ENCODE data around the gene C14orf180. TPM values are rescaled to one million over a fixed set of nuclear protein-coding genes. Genes with fewer than 3 reads are reported as not detected.

Gene C14orf180
- total and polyA plus RNA-seq, 10 of the 15 experiments (the other 5 are each of a cell fraction or from before 2014, with no cell fraction given): not detected

Other genes starting within 250 kb of the C14orf180 start
- not detected in 2 replicates for gene TMEM179, start 25.0 kb downstream of the C14orf180 start, total RNA-seq (2014; rRNA removed)
- not detected in 2 replicates for gene TMEM179, start 25.0 kb downstream of the C14orf180 start, total RNA-seq (2014; rRNA removed; fragmentation: Illumina TruSeq; extraction: Trizol)
- gene TMEM179, start 25.0 kb downstream of the C14orf180 start, total RNA-seq (2021): not detected in 2 replicates
- not detected in 2 replicates for gene TMEM179, start 25.0 kb downstream of the C14orf180 start, polyA plus RNA-seq (2011; rRNA removed)
- not detected in 2 replicates for gene TMEM179, start 25.0 kb downstream of the C14orf180 start, polyA plus RNA-seq (2014; fragmentation: Illumina TruSeq; extraction: Trizol)
- gene TMEM179, start 25.0 kb downstream of the C14orf180 start, polyA plus RNA-seq (2014; fragmentation: Nextera tagmentation; extraction: Ambion mirVana): not detected
- gene TMEM179, start 25.0 kb downstream of the C14orf180 start, polyA plus RNA-seq (2014; rRNA removed): not detected in 2 replicates
- gene TMEM179, start 25.0 kb downstream of the C14orf180 start, polyA plus RNA-seq (2016; fragmentation: Nextera tagmentation; extraction: Ambion mirVana): not detected
- gene INF2, start 109.9 kb downstream of the C14orf180 start, total RNA-seq (2014; rRNA removed): 16.3 and 21.1 TPM in 2 replicates
- 5.7 and 5.8 TPM in 2 replicates for gene INF2, start 109.9 kb downstream of the C14orf180 start, total RNA-seq (2014; rRNA removed; fragmentation: Illumina TruSeq; extraction: Trizol)
- gene INF2, start 109.9 kb downstream of the C14orf180 start, total RNA-seq (2021): 42.7 and 43.2 TPM in 2 replicates
- gene INF2, start 109.9 kb downstream of the C14orf180 start, polyA plus RNA-seq (2011; rRNA removed): 3.8 and 7.6 TPM in 2 replicates
- gene INF2, start 109.9 kb downstream of the C14orf180 start, polyA plus RNA-seq (2014; fragmentation: Illumina TruSeq; extraction: Trizol): 2.7 and 5.3 TPM in 2 replicates
- 1 to 10 TPM in 1 of 2 experiments, under 1 TPM in 1; 0.72 to 2.1 TPM for gene INF2, start 109.9 kb downstream of the C14orf180 start, polyA plus RNA-seq (2014; fragmentation: Nextera tagmentation; extraction: Ambion mirVana)
- 28.2 and 33.9 TPM in 2 replicates for gene INF2, start 109.9 kb downstream of the C14orf180 start, polyA plus RNA-seq (2014; rRNA removed)
- gene INF2, start 109.9 kb downstream of the C14orf180 start, polyA plus RNA-seq (2016; fragmentation: Nextera tagmentation; extraction: Ambion mirVana): 1 to 10 TPM; 8.9 to 9.1 TPM
- gene ADSS1, start 144.5 kb downstream of the C14orf180 start, total RNA-seq (2014; rRNA removed): not detected in 2 replicates
- not detected in 2 replicates for gene ADSS1, start 144.5 kb downstream of the C14orf180 start, total RNA-seq (2014; rRNA removed; fragmentation: Illumina TruSeq; extraction: Trizol)
- 0.28 TPM in 1 of 2 replicates, not detected in the other for gene ADSS1, start 144.5 kb downstream of the C14orf180 start, total RNA-seq (2021)
- gene ADSS1, start 144.5 kb downstream of the C14orf180 start, polyA plus RNA-seq (2011; rRNA removed): 0.19 and 0.39 TPM in 2 replicates
- gene ADSS1, start 144.5 kb downstream of the C14orf180 start, polyA plus RNA-seq (2014; fragmentation: Illumina TruSeq; extraction: Trizol): 0.12 TPM in 1 of 2 replicates, not detected in the other
- gene ADSS1, start 144.5 kb downstream of the C14orf180 start, polyA plus RNA-seq (2014; fragmentation: Nextera tagmentation; extraction: Ambion mirVana): under 1 TPM in 1 of 2 experiments, not detected in 1; 0.11 TPM
- gene ADSS1, start 144.5 kb downstream of the C14orf180 start, polyA plus RNA-seq (2014; rRNA removed): 0.45 TPM in 1 of 2 replicates, not detected in the other
- gene ADSS1, start 144.5 kb downstream of the C14orf180 start, polyA plus RNA-seq (2016; fragmentation: Nextera tagmentation; extraction: Ambion mirVana): not detected
- 182 and 197 TPM in 2 replicates for gene SIVA1, start 173.4 kb downstream of the C14orf180 start, total RNA-seq (2014; rRNA removed)
- 18.8 and 26.6 TPM in 2 replicates for gene SIVA1, start 173.4 kb downstream of the C14orf180 start, total RNA-seq (2014; rRNA removed; fragmentation: Illumina TruSeq; extraction: Trizol)
- 128 and 137 TPM in 2 replicates for gene SIVA1, start 173.4 kb downstream of the C14orf180 start, total RNA-seq (2021)
- 29.6 and 75.5 TPM in 2 replicates for gene SIVA1, start 173.4 kb downstream of the C14orf180 start, polyA plus RNA-seq (2011; rRNA removed)
- 4.0 and 7.6 TPM in 2 replicates for gene SIVA1, start 173.4 kb downstream of the C14orf180 start, polyA plus RNA-seq (2014; fragmentation: Illumina TruSeq; extraction: Trizol)
- 10 to 100 TPM in 1 of 2 experiments, 1 to 10 TPM in 1; 4.6 to 30.6 TPM for gene SIVA1, start 173.4 kb downstream of the C14orf180 start, polyA plus RNA-seq (2014; fragmentation: Nextera tagmentation; extraction: Ambion mirVana)
- gene SIVA1, start 173.4 kb downstream of the C14orf180 start, polyA plus RNA-seq (2014; rRNA removed): 173 and 207 TPM in 2 replicates
- gene SIVA1, start 173.4 kb downstream of the C14orf180 start, polyA plus RNA-seq (2016; fragmentation: Nextera tagmentation; extraction: Ambion mirVana): 100 to 1,000 TPM; 270 to 282 TPM
- gene AKT1, start 216.0 kb downstream of the C14orf180 start, total RNA-seq (2014; rRNA removed): 70.8 and 83.6 TPM in 2 replicates
- gene AKT1, start 216.0 kb downstream of the C14orf180 start, total RNA-seq (2014; rRNA removed; fragmentation: Illumina TruSeq; extraction: Trizol): 55.9 and 62.4 TPM in 2 replicates
- 102 and 110 TPM in 2 replicates for gene AKT1, start 216.0 kb downstream of the C14orf180 start, total RNA-seq (2021)
- 44.8 and 70.3 TPM in 2 replicates for gene AKT1, start 216.0 kb downstream of the C14orf180 start, polyA plus RNA-seq (2011; rRNA removed)
- 19.3 and 55.4 TPM in 2 replicates for gene AKT1, start 216.0 kb downstream of the C14orf180 start, polyA plus RNA-seq (2014; fragmentation: Illumina TruSeq; extraction: Trizol)
- gene AKT1, start 216.0 kb downstream of the C14orf180 start, polyA plus RNA-seq (2014; fragmentation: Nextera tagmentation; extraction: Ambion mirVana): 1 to 10 TPM in 1 of 2 experiments, under 1 TPM in 1; 0.63 to 1.4 TPM
- gene AKT1, start 216.0 kb downstream of the C14orf180 start, polyA plus RNA-seq (2014; rRNA removed): 92.3 and 101 TPM in 2 replicates
- 1 to 10 TPM; 9.0 to 9.2 TPM for gene AKT1, start 216.0 kb downstream of the C14orf180 start, polyA plus RNA-seq (2016; fragmentation: Nextera tagmentation; extraction: Ambion mirVana)
- 0.33 and 0.68 TPM in 2 replicates for gene ZBTB42, start 221.3 kb downstream of the C14orf180 start, total RNA-seq (2014; rRNA removed)
- 0.46 and 0.54 TPM in 2 replicates for gene ZBTB42, start 221.3 kb downstream of the C14orf180 start, total RNA-seq (2014; rRNA removed; fragmentation: Illumina TruSeq; extraction: Trizol)
- gene ZBTB42, start 221.3 kb downstream of the C14orf180 start, total RNA-seq (2021): 1.2 and 1.3 TPM in 2 replicates
- gene ZBTB42, start 221.3 kb downstream of the C14orf180 start, polyA plus RNA-seq (2011; rRNA removed): 0.10 and 0.22 TPM in 2 replicates
- 0.13 TPM in 1 of 2 replicates, not detected in the other for gene ZBTB42, start 221.3 kb downstream of the C14orf180 start, polyA plus RNA-seq (2014; fragmentation: Illumina TruSeq; extraction: Trizol)
- under 1 TPM in 1 of 2 experiments, not detected in 1; 0.05 TPM for gene ZBTB42, start 221.3 kb downstream of the C14orf180 start, polyA plus RNA-seq (2014; fragmentation: Nextera tagmentation; extraction: Ambion mirVana)
- 0.51 and 0.94 TPM in 2 replicates for gene ZBTB42, start 221.3 kb downstream of the C14orf180 start, polyA plus RNA-seq (2014; rRNA removed)
- gene ZBTB42, start 221.3 kb downstream of the C14orf180 start, polyA plus RNA-seq (2016; fragmentation: Nextera tagmentation; extraction: Ambion mirVana): under 1 TPM in 1 of 2 experiments, not detected in 1; 0.23 TPM

Measured in GM12878 (cell line).